MCF 10A (cell line): Measurements from ENCODE around the gene TMEM74B. TPM values are rescaled to one million over a fixed set of nuclear protein-coding genes. Genes with fewer than 3 reads are reported as not detected.
A peak's percentile ranks its signal among the peaks of the same experiment; 100 is the strongest.
"Not testable (repeated sequence)": the region's sequence is repeated elsewhere in the genome, so short reads cannot be mapped to it uniquely, and the experiment has no call there.

Source experiments
- BruUV-seq: library from RNA; stranded (reverse); fragments of 400-500 nt; replicated peaks from 2 replicates; lab custom pipeline; 2021; lab: Mats Ljungman, UMichigan
- CTCF ChIA-PET: fragments of 300-600 bp; sonication (Branson Sonifier 250); formaldehyde crosslinking; extraction: SDS; loops from one replicate; lab custom pipeline; 2021; ENCODE audit warnings: antibody characterized with exemption, inconsistent platforms; lab: Yijun Ruan, JAX
- POLR2A ChIA-PET: fragments of 300-600, 350-650 bp; sonication (Branson Sonifier 250); formaldehyde crosslinking; extraction: SDS; loops from one replicate; lab custom pipeline; 2020; ENCODE audit warnings: antibody characterized with exemption, inconsistent platforms; lab: Yijun Ruan, JAX
- DNase-seq: peaks from one replicate; pipeline ENCODE4 v3.0.0-alpha.2; 2018; ENCODE audit not compliant: unreplicated experiment
- H3K27ac Mint-ChIP-seq: one replicate; pipeline ENCODE4 v1.8.0; 2022; ENCODE audit warnings: mild to moderate bottlenecking, low read depth, mixed read lengths; ENCODE audit not compliant: unreplicated experiment
- H3K27me3 Mint-ChIP-seq: one replicate; pipeline ENCODE4 v1.8.0; 2022; ENCODE audit warnings: mixed read lengths; ENCODE audit not compliant: insufficient read depth, unreplicated experiment
- H3K36me3 Mint-ChIP-seq: one replicate; pipeline ENCODE4 v1.8.0; 2022; ENCODE audit warnings: mild to moderate bottlenecking, moderate library complexity, mixed read lengths; ENCODE audit not compliant: insufficient read depth, unreplicated experiment
- H3K4me1 Mint-ChIP-seq: one replicate; pipeline ENCODE4 v1.8.0; 2022; ENCODE audit warnings: mixed read lengths; ENCODE audit not compliant: insufficient read depth, unreplicated experiment
- H3K4me3 Mint-ChIP-seq: one replicate; pipeline ENCODE4 v1.8.0; 2022; ENCODE audit warnings: mild to moderate bottlenecking, moderate library complexity, mixed read lengths; ENCODE audit not compliant: unreplicated experiment
- H3K9me3 Mint-ChIP-seq: one replicate; pipeline ENCODE4 v1.8.0; 2022; ENCODE audit warnings: mixed read lengths; ENCODE audit not compliant: unreplicated experiment
- CTCF ChIP-seq: fragments of 200-600 bp; IDR thresholded peaks from one replicate; pipeline ENCODE4 v1.8.0; 2022; ENCODE audit warnings: antibody characterized with exemption, mild to moderate bottlenecking; ENCODE audit not compliant: unreplicated experiment
- intact Hi-C: fragments of 100-400 bp; cut with micrococcal nuclease; formaldehyde crosslinking; loops from 2 replicates; pipeline ENCODE4 v1.14.1; 2022
- total RNA-seq: library from RNA; stranded (reverse); gene quantifications from 2 replicates; pipeline ENCODE4 v1.2.3, GENCODE V29; 2022

The TMEM74B gene
- total RNA-seq, 1 experiment from 2014 or later: not detected

- DNase-seq: peak; percentile 41
- Mint-ChIP-seq H3K4me3 (no peak overlapping the region), H3K9me3 (no peaks in the 10 kb centered on the region), H3K4me1 (peaks cover 5% of the 10 kb centered on the region), H3K27ac (no peak overlapping the region), H3K27me3 (no peaks in the 10 kb centered on the region), H3K36me3 (peaks cover 76% of the 10 kb centered on the region)
- intact Hi-C loops: no loop called here
- ChIA-PET CTCF (interaction anchor here (0.6 to 1.3 kb wide), 10 partner anchors 23 to 411 kb away, joined by 3 to 6 read pairs (median 3); no protein-coding TSS in a partner anchor), POLR2A (interaction anchor here (0.6 to 1.4 kb wide), 7 partner anchors 10 to 150 kb away, joined by 3 to 9 read pairs (median 3); no protein-coding TSS in a partner anchor)
- no TSS peak for BruUV-seq
- TF ChIP-seq CTCF: no peak
These were observed 34.6 kb downstream of the TMEM74B start for GRCh38 chr20:1150218-1150617.

- intact Hi-C loops, H3K27me3 Mint-ChIP-seq, BruUV-seq, H3K4me3 Mint-ChIP-seq, H3K4me1 Mint-ChIP-seq, DNase-seq, H3K9me3 Mint-ChIP-seq, H3K27ac Mint-ChIP-seq: not testable (repeated sequence)
- ChIA-PET POLR2A (interaction anchor here (0.9 to 1.4 kb wide), 3 partner anchors 9 to 150 kb away, joined by 3 to 9 read pairs (median 3); no protein-coding TSS in a partner anchor), CTCF (interaction anchor here (0.6 to 1.3 kb wide), 9 partner anchors 25 to 410 kb away, joined by 3 to 6 read pairs (median 3); no protein-coding TSS in a partner anchor)
- peaks cover 78% of the 10 kb centered on the region for H3K36me3 Mint-ChIP-seq
These were observed 35.0 kb downstream of the TMEM74B start for GRCh38 chr20:1149812-1150211.

GRCh38 chr20:1146957-1147356 is 37.8 kb downstream of the TMEM74B start:
- Mint-ChIP-seq H3K27me3 (no peaks in the 10 kb centered on the region), H3K36me3 (peaks cover 67% of the 10 kb centered on the region), H3K4me1 (peaks cover 5% of the 10 kb centered on the region), H3K4me3 (no peak overlapping the region), H3K27ac (no peak overlapping the region), H3K9me3 (no peaks in the 10 kb centered on the region)
- ChIA-PET POLR2A (interaction anchor here (1.1 kb wide), 2 partner anchors 18 to 26 kb away, joined by 3 to 4 read pairs; no protein-coding TSS in a partner anchor), CTCF (no interaction called here)
- intact Hi-C loops: no loop called here
- TF ChIP-seq CTCF: no peak
- no TSS peak for BruUV-seq
- DNase-seq: no peak

DNA sequence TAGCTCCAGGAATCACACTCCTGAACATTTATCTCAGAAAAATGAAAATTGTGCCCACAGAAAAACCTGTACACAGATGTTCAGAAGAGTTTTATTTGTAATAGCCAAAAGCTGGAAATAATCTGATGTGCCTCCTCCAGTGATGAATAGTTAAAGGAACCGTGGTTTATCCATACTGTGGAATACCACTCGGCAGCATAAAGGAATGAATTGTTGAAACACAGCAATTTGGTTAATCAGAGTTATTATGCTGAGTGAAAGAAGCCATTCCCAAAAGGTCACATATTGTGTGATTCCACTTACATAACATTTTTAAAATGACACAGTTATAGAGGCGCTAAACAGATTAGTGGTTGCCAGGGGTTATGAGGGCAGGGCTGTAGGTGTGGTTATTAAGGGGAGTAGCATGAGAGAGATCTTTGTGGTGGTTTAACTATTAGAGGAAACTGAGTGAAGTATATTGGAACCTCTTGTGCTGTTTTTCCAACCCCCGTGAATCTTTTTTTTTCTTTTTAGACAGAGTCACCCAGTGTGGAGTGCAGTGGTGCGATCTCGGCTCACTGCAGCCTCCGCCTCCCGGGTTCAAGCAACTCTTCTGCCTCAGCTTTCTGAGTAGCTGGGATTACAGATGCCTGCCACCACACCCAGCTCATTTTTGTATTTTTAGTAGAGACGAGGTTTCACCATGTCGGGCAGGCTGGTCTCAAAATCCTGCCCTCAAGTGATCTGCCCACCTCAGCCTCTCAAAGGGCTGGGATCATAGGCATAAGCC is 40.2 kb downstream of the TMEM74B start:
- ChIA-PET POLR2A (interaction anchor here (0.9 kb wide), 1 partner anchor 25 kb away, joined by 3 read pairs; no protein-coding TSS in a partner anchor), CTCF (interaction anchor here (0.5 to 1.2 kb wide), 2 partner anchors 16 to 25 kb away, joined by 3 to 4 read pairs; no protein-coding TSS in a partner anchor)
- intact Hi-C loops: no loop called here
- peaks cover 77% of the 10 kb centered on the region for H3K36me3 Mint-ChIP-seq
- no peak for TF ChIP-seq CTCF
- H3K4me1 Mint-ChIP-seq: no peaks in the 10 kb centered on the region
- no peak for DNase-seq
- no TSS peak for BruUV-seq
- H3K4me3 Mint-ChIP-seq: no peak overlapping the region
- H3K27ac Mint-ChIP-seq: no peak overlapping the region
- H3K27me3 Mint-ChIP-seq: no peaks in the 10 kb centered on the region
- H3K9me3 Mint-ChIP-seq: no peaks in the 10 kb centered on the region
